ENCODE data around the gene RABEP2. TPM values are rescaled to one million over a fixed set of nuclear protein-coding genes. Genes with fewer than 3 reads are reported as not detected.

RABEP2 gene
- total and polyA plus RNA-seq, 9 of the 15 experiments (the other 6 are each of a cell fraction or from before 2014, with no cell fraction given), result 0.15 to 13.4 (median 3.5) TPM

GRCh38 chr16:28974437-28975157 lies 49.6 kb upstream of the RABEP2 start, which contains the start of gene SPNS1 (continued):
- no peak; the same call in 1 of the 2 replicates for TF ChIP-seq POLR2H (tag; IDR thresholded peaks at IDR 0.05; ENCODE audit: low read depth)
- no peak for TF ChIP-seq ELK1 (CRISPR knock-in tag; IDR thresholded peaks at IDR 0.05)
- 0 out of 2 replicates have a peak, but pooled peaks have one; percentile 30 for TF ChIP-seq ZNF766 (CRISPR knock-in tag; conservative IDR thresholded peaks at IDR 0.05)
- TF ChIP-seq SREBF2 (CRISPR knock-in tag; IDR thresholded peaks at IDR 0.05), result no peak
- no peak for TF ChIP-seq ZNF444 (CRISPR knock-in tag; IDR thresholded peaks at IDR 0.05)
- TF ChIP-seq ZNF707 (CRISPR knock-in tag; conservative IDR thresholded peaks at IDR 0.05), result no peak
- TF ChIP-seq NELFE (IDR thresholded peaks at IDR 0.05; ENCODE audit: insufficient read depth, insufficient read length), result no peak
- TF ChIP-seq JUNB (CRISPR knock-in tag; conservative IDR thresholded peaks at IDR 0.05), result no peak
- no peak for TF ChIP-seq ZNF274 (IDR thresholded peaks at IDR 0.05; ENCODE audit: borderline replicate concordance, low read depth, low read length)
- TF ChIP-seq NR2C2 (CRISPR knock-in tag; IDR thresholded peaks at IDR 0.05), result peak; percentile 85
- TF ChIP-seq NR2C2 (tag; IDR thresholded peaks at IDR 0.05), result peak; percentile 96
- no peak for TF ChIP-seq BRD9 (IDR thresholded peaks at IDR 0.05; ENCODE audit: low read depth, partially characterized antibody)
- TF ChIP-seq NR1H2 (CRISPR knock-in tag; IDR thresholded peaks at IDR 0.05), result no peak; the same call in 1 of the 2 replicates
- TF ChIP-seq CLOCK (CRISPR knock-in tag; IDR thresholded peaks at IDR 0.05; ENCODE audit: borderline replicate concordance), result peak; percentile 82; the same call in 1 of the 2 replicates
- no peak for TF ChIP-seq ZNF140 (CRISPR knock-in tag; IDR thresholded peaks at IDR 0.05)
- TF ChIP-seq RBM14 (IDR thresholded peaks at IDR 0.05; ENCODE audit: borderline replicate concordance, insufficient read depth, low read depth, low read length), result 0 out of 2 replicates have a peak, but pooled peaks have one; percentile 47
- TF ChIP-seq POLR3G (IDR thresholded peaks at IDR 0.05; ENCODE audit: extremely low read depth, insufficient read length, insufficient replicate concordance), result no peak
- no peak for TF ChIP-seq HMG20B (CRISPR knock-in tag; IDR thresholded peaks at IDR 0.05)
- TF ChIP-seq ATF1 (CRISPR knock-in tag; IDR thresholded peaks at IDR 0.05), result no peak
- peak; percentile 86 for TF ChIP-seq ATF1 (tag; IDR thresholded peaks at IDR 0.05)
- TF ChIP-seq UBTF (IDR thresholded peaks at IDR 0.05; ENCODE audit: borderline replicate concordance in 1 of 2, low read depth in 2 of 2, low read length in 2 of 2), result 0 out of 4 replicates have a peak, but pooled peaks of 1 of the 2 experiments have one; percentile 40
